Upper lobe of left lung (tissue), 6 donors: ENCODE measurements around the gene FMO3. TPM values are rescaled to one million over a fixed set of nuclear protein-coding genes. Genes with fewer than 3 reads are reported as not detected.
A peak's percentile ranks its signal among the peaks of the same experiment; 100 is the strongest.

Experiments used
- ATAC-seq, 2 donors: fragments of 200-7000 bp; cut with Tn5 transposase; one replicate each; pipeline ENCODE4 v1.9.1; 2022; ENCODE audit warnings: mild to moderate bottlenecking in 2 of 2, moderate library complexity in 2 of 2; ENCODE audit not compliant: low FRiP score in 2 of 2
- DNase-seq, 2 donors: peaks; one replicate each; pipeline ENCODE4 v3.0.0-alpha.2; 2019 to 2020
- H3K27ac ChIP-seq, 4 donors: fragments of 200-600 bp; sonication (generic); one replicate each; pipeline ENCODE4 v1.5.1; 2016 to 2019
- H3K27me3 ChIP-seq, 4 donors: fragments of 200-600 bp; sonication (generic); one replicate each; pipeline ENCODE4 v1.5.1; 2017 to 2019
- H3K36me3 ChIP-seq, 4 donors: fragments of 200-600 bp; sonication (generic); one replicate each; pipeline ENCODE4 v1.5.1; 2016 to 2019
- H3K4me1 ChIP-seq, 4 donors: fragments of 200-600 bp; sonication (generic); one replicate each; pipeline ENCODE4 v1.5.1; 2018 to 2019
- H3K4me3 ChIP-seq, 4 donors: fragments of 200-600 bp; sonication (generic); one replicate each; pipeline ENCODE4 v1.5.1; 2017 to 2019; ENCODE audit warnings: mild to moderate bottlenecking in 2 of 4, moderate library complexity in 1 of 4
- H3K9me3 ChIP-seq, 4 donors: fragments of 200-600 bp; sonication (generic); one replicate each; pipeline ENCODE4 v1.5.1; 2018 to 2019
- EP300 ChIP-seq, 4 donors: sonication (generic); formaldehyde crosslinking; IDR thresholded peaks; one replicate each; pipeline ENCODE4 v1.5.1; 2017; ENCODE audit warnings: antibody characterized with exemption in 4 of 4, control low read depth in 2 of 4
- POLR2A ChIP-seq, 4 donors: fragments of 450-650 bp; IDR thresholded peaks; one replicate each; pipeline ENCODE4 v1.5.1; 2016 to 2017; ENCODE audit warnings: antibody characterized with exemption in 4 of 4, mild to moderate bottlenecking in 2 of 4
- POLR2AphosphoS5 ChIP-seq, 2 donors: sonication (generic); formaldehyde crosslinking; IDR thresholded peaks; one replicate each; pipeline ENCODE4 v1.5.1; 2017; ENCODE audit warnings: antibody characterized with exemption in 2 of 2
- WGBS, 2 donors: methylation state at CpG; one replicate each; pipeline ENCODE4 v1.1.5; 2017 to 2018; 5-methylcytosine and 5-hydroxymethylcytosine counted together
- total RNA-seq, 6 donors: library from RNA; depleted of rRNA in 4 of 6; stranded (reverse); fragments of >200 nt in 4 of 6; gene quantifications; one replicate each; pipeline versions ENCODE4 v1.1.0 to v1.2.1, GENCODE V29; 2016 to 2021
- TF ChIP-seq, protein P1 (sequence below), 6 experiments: fragments of 450-650 bp in 4 of 6; fragments of 200-600 bp in 2 of 6; sonication (generic) in 2 of 6; IDR thresholded peaks; one replicate each; pipeline ENCODE4 v1.5.1; 2016 to 2019; ENCODE audit warnings: antibody characterized with exemption in 6 of 6
- donor health status: DM: no; HTN: no; CAD: no; lungs with moderate emphysema.
- donor health status: DM: no; HTN: yes; CAD: no; lungs with severe emphysema.

Gene FMO3
- total RNA-seq, 6 donors from 2014 or later: 9.1 to 16.7 (median 13.5) TPM

DNA sequence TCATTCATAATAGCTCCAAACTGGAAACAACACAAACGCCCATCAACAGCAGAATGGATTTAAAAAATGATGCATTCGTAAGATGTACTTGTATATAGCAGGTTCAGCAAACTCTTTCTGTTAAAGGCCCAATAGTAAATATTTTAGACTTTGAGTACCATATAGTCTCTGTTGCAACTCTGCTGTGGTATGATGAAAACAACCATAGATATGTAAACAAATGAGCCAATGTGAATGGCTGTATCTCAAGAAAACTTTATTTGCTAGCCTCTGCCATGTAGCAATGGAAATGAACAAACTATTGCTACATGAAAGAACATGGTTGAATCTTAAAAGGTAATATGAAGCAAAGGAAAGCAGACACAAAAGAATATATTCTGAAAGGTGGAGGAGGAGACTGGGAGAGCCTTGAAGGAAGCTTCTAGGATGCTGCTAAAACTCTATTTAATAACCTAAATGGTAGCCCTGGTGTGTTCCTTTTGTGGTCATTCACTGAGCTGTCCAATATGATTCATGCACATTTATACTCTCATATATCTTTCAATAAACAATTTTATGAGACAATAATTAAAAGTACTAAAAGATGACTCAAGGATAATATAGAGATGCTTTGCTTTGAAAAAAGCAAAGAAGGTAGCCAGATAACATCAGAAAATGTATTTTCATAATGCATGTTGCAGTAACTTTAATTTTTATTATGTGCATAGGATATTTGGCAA is 29.1 kb upstream of the FMO3 start:
- no peak overlapping the region for H3K27ac ChIP-seq
- H3K9me3 ChIP-seq: no peaks in the 10 kb centered on the region
- TF ChIP-seq POLR2AphosphoS5 (IDR thresholded peaks at IDR 0.05) (no peak), POLR2A (IDR thresholded peaks at IDR 0.05) (no peak), EP300 (IDR thresholded peaks at IDR 0.05) (no peak)
- no peak overlapping the region for H3K4me3 ChIP-seq
- 69 to 72% methylated on average over 2 of the region's 2 CpGs for WGBS, 2 donors
- no peaks in the 10 kb centered on the region for H3K27me3 ChIP-seq
- no peaks in the 10 kb centered on the region for H3K4me1 ChIP-seq
- DNase-seq: no peak
- H3K36me3 ChIP-seq: no peaks in the 10 kb centered on the region
- ATAC-seq: no peak

DNA sequence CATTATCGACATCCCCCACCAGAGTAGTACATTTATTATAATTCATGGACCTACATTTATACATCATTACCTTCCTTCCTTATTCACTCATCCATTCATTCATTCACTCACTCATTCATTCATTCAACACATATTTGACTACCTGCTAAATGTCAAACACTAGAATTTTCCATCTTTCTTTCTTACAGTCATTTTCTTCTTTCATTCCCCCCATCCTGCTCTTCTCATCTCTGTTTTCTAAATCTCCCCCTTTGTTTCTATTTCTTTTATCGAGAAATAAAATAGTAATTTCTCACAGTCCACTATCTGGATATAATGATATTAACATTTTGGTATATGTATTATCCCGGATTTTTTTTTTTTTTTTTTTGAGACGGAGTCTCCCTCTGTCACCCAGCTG is 27.8 kb upstream of the FMO3 start:
- H3K27ac ChIP-seq: no peak overlapping the region
- no peak for ATAC-seq
- no peak for DNase-seq
- H3K36me3 ChIP-seq: no peaks in the 10 kb centered on the region
- WGBS, 2 donors: 85 to 87% methylated on average over 4 of the region's 4 CpGs
- no peaks in the 10 kb centered on the region for H3K4me1 ChIP-seq
- no peaks in the 10 kb centered on the region for H3K9me3 ChIP-seq
- no peak overlapping the region for H3K4me3 ChIP-seq
- no peak for TF ChIP-seq POLR2AphosphoS5 (IDR thresholded peaks at IDR 0.05)
- no peak for TF ChIP-seq EP300 (IDR thresholded peaks at IDR 0.05)
- no peaks in the 10 kb centered on the region for H3K27me3 ChIP-seq

DNA sequence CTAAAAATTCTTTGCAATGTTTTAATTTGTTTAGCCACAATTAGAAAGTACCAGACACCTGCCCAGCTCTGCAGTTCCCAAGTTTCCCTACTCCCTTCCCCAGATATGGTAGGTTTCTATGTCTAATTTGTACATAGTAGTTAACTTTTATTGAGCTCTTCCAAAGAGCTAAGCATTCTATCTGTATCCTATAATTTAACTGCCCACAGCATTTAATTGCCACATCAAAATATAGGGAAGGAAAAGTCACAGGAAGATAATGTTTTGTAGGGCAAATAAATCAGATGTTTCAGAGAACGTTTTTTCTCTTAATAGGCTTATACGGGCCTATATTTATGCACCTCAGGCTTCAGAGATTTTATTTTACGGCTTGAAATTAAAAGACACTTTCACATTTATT is 15.7 kb upstream of the FMO3 start:
- TF ChIP-seq POLR2AphosphoS5 (IDR thresholded peaks at IDR 0.05) (no peak), POLR2A (IDR thresholded peaks at IDR 0.05) (no peak), EP300 (IDR thresholded peaks at IDR 0.05) (no peak)
- TF ChIP-seq, protein P1, sequence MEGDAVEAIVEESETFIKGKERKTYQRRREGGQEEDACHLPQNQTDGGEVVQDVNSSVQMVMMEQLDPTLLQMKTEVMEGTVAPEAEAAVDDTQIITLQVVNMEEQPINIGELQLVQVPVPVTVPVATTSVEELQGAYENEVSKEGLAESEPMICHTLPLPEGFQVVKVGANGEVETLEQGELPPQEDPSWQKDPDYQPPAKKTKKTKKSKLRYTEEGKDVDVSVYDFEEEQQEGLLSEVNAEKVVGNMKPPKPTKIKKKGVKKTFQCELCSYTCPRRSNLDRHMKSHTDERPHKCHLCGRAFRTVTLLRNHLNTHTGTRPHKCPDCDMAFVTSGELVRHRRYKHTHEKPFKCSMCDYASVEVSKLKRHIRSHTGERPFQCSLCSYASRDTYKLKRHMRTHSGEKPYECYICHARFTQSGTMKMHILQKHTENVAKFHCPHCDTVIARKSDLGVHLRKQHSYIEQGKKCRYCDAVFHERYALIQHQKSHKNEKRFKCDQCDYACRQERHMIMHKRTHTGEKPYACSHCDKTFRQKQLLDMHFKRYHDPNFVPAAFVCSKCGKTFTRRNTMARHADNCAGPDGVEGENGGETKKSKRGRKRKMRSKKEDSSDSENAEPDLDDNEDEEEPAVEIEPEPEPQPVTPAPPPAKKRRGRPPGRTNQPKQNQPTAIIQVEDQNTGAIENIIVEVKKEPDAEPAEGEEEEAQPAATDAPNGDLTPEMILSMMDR (IDR thresholded peaks at IDR 0.05): no peak
- Histone ChIP-seq H3K4me1 (no peaks in the 10 kb centered on the region), H3K36me3 (no peaks in the 10 kb centered on the region), H3K4me3 (no peak overlapping the region), H3K9me3 (no peaks in the 10 kb centered on the region), H3K27ac (no peak overlapping the region), H3K27me3 (no peaks in the 10 kb centered on the region)
- no peak for DNase-seq
- no peak for ATAC-seq
- WGBS, 2 donors: 62 to 76% methylated on average over 3 of the region's 3 CpGs

DNA sequence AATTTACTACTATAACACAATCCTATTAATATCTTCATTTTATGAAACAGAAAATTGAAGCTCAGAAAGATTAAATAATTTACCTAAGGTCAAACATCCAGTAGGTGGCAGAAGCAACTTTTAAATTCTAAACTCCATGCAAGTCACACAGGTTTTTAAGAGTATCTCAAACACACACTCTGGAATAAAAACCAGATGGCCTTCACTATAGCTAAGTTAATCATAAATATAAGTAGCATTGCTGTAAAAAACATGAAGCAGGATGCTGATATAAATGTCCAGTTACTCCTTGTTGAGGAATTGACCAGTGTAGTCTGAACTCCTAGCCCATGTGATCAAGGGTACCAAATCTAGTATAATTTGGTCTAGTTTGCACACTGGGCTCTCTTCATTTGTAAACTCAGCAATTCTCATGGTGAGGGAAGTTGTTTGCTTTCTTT is 9.4 kb upstream of the FMO3 start:
- ATAC-seq: no peak
- Histone ChIP-seq H3K27ac (peak overlapping the region; percentile 13 to 77 (median 40)), H3K27me3 (no peaks in the 10 kb centered on the region), H3K4me1 (peaks cover 0 to 9% (median 2%) of the 10 kb centered on the region in 4 donors), H3K9me3 (no peaks in the 10 kb centered on the region), H3K4me3 (no peak overlapping the region), H3K36me3 (no peaks in the 10 kb centered on the region)
- TF ChIP-seq, protein P1 (IDR thresholded peaks at IDR 0.05): peak in 4 of 6 experiments; percentile 21 to 52 (median 40)
- no peak for TF ChIP-seq POLR2AphosphoS5 (IDR thresholded peaks at IDR 0.05)
- no peak for DNase-seq

DNA sequence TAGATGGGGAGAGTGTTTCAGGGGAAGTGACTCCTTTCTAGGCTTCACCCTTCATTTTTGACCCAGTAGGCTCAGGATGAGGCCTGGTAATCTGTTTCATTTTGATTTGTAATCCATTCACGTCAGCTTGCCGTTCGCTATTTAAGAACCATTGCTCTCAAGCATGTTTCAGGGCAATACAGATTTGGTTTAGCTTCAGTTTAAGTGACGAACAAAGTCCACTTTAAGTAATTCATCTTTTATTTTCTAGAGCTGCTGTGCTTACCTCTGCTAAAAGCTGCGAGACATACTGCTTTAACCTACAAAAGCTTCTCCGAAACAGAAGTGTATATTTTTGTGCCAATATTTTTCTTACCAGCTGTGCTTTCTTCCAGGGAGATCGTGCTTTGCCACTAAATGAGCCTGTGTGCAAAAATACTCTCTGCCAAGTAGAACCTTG is 8.9 kb upstream of the FMO3 start:
- Histone ChIP-seq H3K27ac (peak overlapping the region; percentile 13 to 77 (median 40)), H3K27me3 (no peaks in the 10 kb centered on the region), H3K4me1 (peaks cover 0 to 9% (median 2%) of the 10 kb centered on the region in 4 donors), H3K36me3 (no peaks in the 10 kb centered on the region), H3K9me3 (no peaks in the 10 kb centered on the region), H3K4me3 (no peak overlapping the region)
- DNase-seq: no peak
- ATAC-seq: no peak
- WGBS, 2 donors: 72 to 76% methylated on average over 7 of the region's 7 CpGs
- TF ChIP-seq, protein P1 (IDR thresholded peaks at IDR 0.05): no peak
- TF ChIP-seq POLR2AphosphoS5 (IDR thresholded peaks at IDR 0.05) (no peak), EP300 (IDR thresholded peaks at IDR 0.05) (no peak), POLR2A (IDR thresholded peaks at IDR 0.05) (no peak)

DNA sequence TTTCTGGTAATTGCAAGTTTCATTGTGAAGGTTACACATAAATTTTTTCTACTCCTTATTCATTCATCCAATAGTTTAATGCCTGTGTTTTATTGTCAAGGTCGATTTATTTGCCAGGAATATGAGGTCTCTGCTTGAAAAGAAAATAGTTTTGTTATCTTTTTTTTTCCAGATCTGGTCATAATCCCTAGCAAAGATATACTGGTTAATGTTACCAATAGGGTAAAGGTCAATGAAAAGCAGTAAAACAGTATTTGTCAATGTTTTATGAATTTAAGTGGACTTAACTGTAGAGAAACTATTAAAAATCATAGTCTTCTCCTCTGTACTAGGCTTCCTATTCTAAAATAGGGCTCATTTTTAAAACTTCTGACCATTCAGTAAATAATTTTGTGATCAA is 8.1 kb upstream of the FMO3 start:
- H3K4me3 ChIP-seq: no peak overlapping the region
- peak overlapping the region in 3 of 4 donors; percentile 5 to 53 (median 20) for H3K27ac ChIP-seq
- TF ChIP-seq, protein P1 (IDR thresholded peaks at IDR 0.05): no peak
- TF ChIP-seq EP300 (IDR thresholded peaks at IDR 0.05) (no peak), POLR2A (IDR thresholded peaks at IDR 0.05) (no peak), POLR2AphosphoS5 (IDR thresholded peaks at IDR 0.05) (no peak)
- no peaks in the 10 kb centered on the region for H3K9me3 ChIP-seq
- H3K4me1 ChIP-seq: peaks cover 0 to 9% (median 2%) of the 10 kb centered on the region in 4 donors
- DNase-seq (no peak), ATAC-seq (no peak)
- WGBS, 2 donors: 38 to 53% methylated on average over 1 of the region's 1 CpG
- no peaks in the 10 kb centered on the region for H3K36me3 ChIP-seq
- H3K27me3 ChIP-seq: no peaks in the 10 kb centered on the region
